K562 (cell line): Measurements from ENCODE around the gene MICAL2. TPM values are rescaled to one million over a fixed set of nuclear protein-coding genes. Genes with fewer than 3 reads are reported as not detected.
A peak's percentile ranks its signal among the peaks of the same experiment; 100 is the strongest.

Experiments used
- CREB1 ChIP-seq, 2 experiments: sonication (generic) in 1 of 2; formaldehyde crosslinking in 1 of 2; IDR thresholded peaks; 2 replicates each; pipeline versions ENCODE4 v1.6.1 to v1.8.0; 2012 to 2022; ENCODE audit warnings: inconsistent platforms in 1 of 2, mild to moderate bottlenecking in 1 of 2, missing genetic modification reagents in 1 of 2, moderate library complexity in 1 of 2
- EP300 ChIP-seq: IDR thresholded peaks from 2 replicates; pipeline ENCODE4 v1.6.1; 2012; ENCODE audit warnings: low read length, improper control_type of control experiment
- JUN ChIP-seq, 2 experiments: sonication (generic) in 1 of 2; formaldehyde crosslinking in 1 of 2; IDR thresholded peaks; 2 replicates each; pipeline versions ENCODE4 v1.6.1 to v1.8.0; 2012 to 2022; ENCODE audit warnings: borderline replicate concordance in 2 of 2, mild to moderate bottlenecking in 2 of 2, improper control_type of control experiment in 1 of 2, low read depth in 1 of 2, low read length in 1 of 2, missing genetic modification reagents in 1 of 2
- JUND ChIP-seq, 2 experiments: IDR thresholded peaks; 2 replicates in 1 of 2; 3 replicates in 1 of 2; pipeline ENCODE4 v1.6.1; 2011; ENCODE audit warnings: borderline replicate concordance in 2 of 2, low read depth in 2 of 2, low read length in 2 of 2, improper control_type of control experiment in 1 of 2, missing biosample characterization in 1 of 2, missing genetic modification characterization in 1 of 2, missing genetic modification reagents in 1 of 2
- L3MBTL2 ChIP-seq: fragments of 450-650 bp; IDR thresholded peaks from 2 replicates; pipeline ENCODE4 v1.6.1; 2016; ENCODE audit warnings: mild to moderate bottlenecking, moderate library complexity
- NCOA1 ChIP-seq: fragments of 450-650 bp; IDR thresholded peaks from 2 replicates; pipeline ENCODE4 v1.6.1; 2016; ENCODE audit warnings: low read depth
- NR1H2 ChIP-seq: sonication (generic); formaldehyde crosslinking; IDR thresholded peaks from 2 replicates; pipeline ENCODE4 v1.4.0; 2020; ENCODE audit warnings: mild to moderate bottlenecking, missing genetic modification reagents
- SETDB1 ChIP-seq: IDR thresholded peaks from one replicate; pipeline ENCODE4 v1.6.1; 2012; ENCODE audit warnings: low read length, control low read depth, inconsistent platforms
- SMARCA4 ChIP-seq: fragments of 450-650 bp; IDR thresholded peaks from 2 replicates; pipeline ENCODE4 v1.6.1; 2016
- SMARCE1 ChIP-seq: fragments of 450-650 bp; IDR thresholded peaks from 2 replicates; pipeline ENCODE4 v1.7.1; 2016; ENCODE audit warnings: mild to moderate bottlenecking
- STAT5A ChIP-seq: IDR thresholded peaks from 2 replicates; pipeline ENCODE4 v1.6.1; 2012; ENCODE audit warnings: low read length, inconsistent platforms, borderline replicate concordance
- TCF3 ChIP-seq: sonication (generic); formaldehyde crosslinking; IDR thresholded peaks from 2 replicates; pipeline ENCODE4 v1.4.0; 2020; ENCODE audit warnings: mild to moderate bottlenecking, missing genetic modification reagents
- TEAD4 ChIP-seq, 2 experiments: sonication (generic) in 1 of 2; formaldehyde crosslinking in 1 of 2; IDR thresholded peaks; 2 replicates each; pipeline versions ENCODE4 v1.6.1 to v1.8.0; 2012 to 2022; ENCODE audit warnings: borderline replicate concordance in 1 of 2, inconsistent platforms in 1 of 2, low read length in 1 of 2, mild to moderate bottlenecking in 1 of 2, missing genetic modification reagents in 1 of 2
- ZFX ChIP-seq: sonication (generic); formaldehyde crosslinking; IDR thresholded peaks from 2 replicates; pipeline ENCODE4 v1.8.0; 2022; ENCODE audit warnings: mild to moderate bottlenecking, missing genetic modification reagents, moderate library complexity
- polyA plus RNA-seq, 8 experiments: library from polyadenylated mRNA; depleted of rRNA in 4 of 8; stranded (reverse) in 5 of 8; unstranded in 3 of 8; fragments of >200 nt; fragmentation: Nextera tagmentation in 2 of 8; fragmentation: Illumina TruSeq in 1 of 8; extraction: Ambion mirVana in 2 of 8; extraction: Trizol in 1 of 8; gene quantifications; 2 replicates each; pipeline versions ENCODE4 v1.2.1 to v1.2.3, GENCODE V29; 2011 to 2014; ENCODE audit warnings: inconsistent platforms in 1 of 8, missing spikeins in 1 of 8
- total RNA-seq, 7 experiments: library from RNA; depleted of rRNA in 6 of 7; stranded (reverse); fragments of >200 nt in 6 of 7; fragmentation: Illumina TruSeq in 2 of 7; extraction: Trizol in 2 of 7; gene quantifications; 2 replicates each; pipeline versions ENCODE4 v1.2.1 to v1.2.3, GENCODE V29; 2011 to 2021; ENCODE audit warnings: low replicate concordance in 1 of 7
- TF ChIP-seq, protein P1 (sequence below): fragments of 450-650 bp; IDR thresholded peaks from 2 replicates; pipeline ENCODE4 v1.7.0; 2016; ENCODE audit warnings: borderline replicate concordance
- TF ChIP-seq, protein P2 (sequence below): fragments of 250-450 bp; sonication (Bioruptor Pico); IDR thresholded peaks from 2 replicates; pipeline ENCODE4 v1.4.0; 2020; ENCODE audit warnings: mild to moderate bottlenecking, moderate library complexity
- TF ChIP-seq, protein P3 (sequence below): fragments of 250-450 bp; sonication (Bioruptor Pico); IDR thresholded peaks from 2 replicates; pipeline ENCODE4 v1.8.0; 2021; ENCODE audit warnings: moderate library complexity, mild to moderate bottlenecking, inconsistent platforms
- TF ChIP-seq, protein P4 (sequence below): fragments of 250-450 bp; sonication (Bioruptor Pico); IDR thresholded peaks from 2 replicates; pipeline ENCODE4 v1.4.0; 2020

Gene MICAL2
- total and polyA plus RNA-seq, 9 of the 15 experiments (the other 6 are each of a cell fraction or from before 2014, with no cell fraction given), result 4.7 to 64.2 (median 33.6) TPM

DNA sequence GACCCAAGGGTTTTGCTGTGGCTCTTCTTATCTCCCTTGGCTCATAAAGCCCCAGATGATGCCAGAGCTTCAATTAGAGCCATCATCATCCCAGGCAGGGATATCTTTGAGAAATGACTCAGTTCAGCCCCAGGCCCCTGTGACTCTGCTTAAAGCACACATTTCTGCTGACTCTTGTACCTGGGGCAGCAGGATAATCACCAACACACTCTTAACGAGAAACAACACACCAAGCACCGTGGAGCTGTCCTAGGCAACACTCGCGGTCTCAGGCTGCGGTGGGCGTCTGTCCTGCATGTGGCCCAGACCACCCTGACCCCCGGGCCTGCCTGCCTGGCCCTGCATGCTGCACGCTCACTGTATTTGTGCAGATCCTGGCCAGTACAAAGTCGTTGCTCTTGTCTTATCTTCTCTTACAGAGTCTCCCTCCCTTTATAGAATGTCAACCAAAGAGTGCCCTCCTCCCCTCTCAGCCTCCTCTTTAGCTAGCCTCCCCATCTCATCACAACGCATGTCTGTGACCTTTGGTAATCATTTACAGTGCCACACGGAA, 152.8 kb downstream of the MICAL2 start (continued):
- TF ChIP-seq STAT5A (peak; percentile 27), NCOA1 (peak; percentile 55; the same call in 1 of the 2 replicates), L3MBTL2 (no peak), SETDB1 (no peak), EP300 (peak; percentile 64; the same call in 1 of the 2 replicates), TCF3 (peak; percentile 77), SMARCE1 (peak; percentile 77; the same call in 1 of the 2 replicates), JUND (IDR thresholded peaks at IDR 0.05; ENCODE audit: borderline replicate concordance, low read depth, low read length) (peak; percentile 62; the same call in 1 of the 2 replicates), JUND (tag; IDR thresholded peaks at IDR 0.05; ENCODE audit: borderline replicate concordance, low read depth, low read length) (peak; percentile 74; the same call in 2 of the 3 replicates), CREB1 (IDR thresholded peaks at IDR 0.05) (peak; percentile 50; the same call in 1 of the 2 replicates), CREB1 (CRISPR knock-in tag; IDR thresholded peaks at IDR 0.05) (no peak), ZFX (CRISPR knock-in tag) (0 out of 2 replicates have a peak, but pooled peaks have one; percentile 29), NR1H2 (CRISPR knock-in tag) (no peak), TEAD4 (IDR thresholded peaks at IDR 0.05; ENCODE audit: low read length) (peak; percentile 37; the same call in 1 of the 2 replicates), TEAD4 (CRISPR knock-in tag; IDR thresholded peaks at IDR 0.05; ENCODE audit: borderline replicate concordance) (no peak), JUN (IDR thresholded peaks at IDR 0.05; ENCODE audit: borderline replicate concordance, low read depth, low read length) (peak; percentile 26; the same call in 1 of the 2 replicates), JUN (CRISPR knock-in tag; IDR thresholded peaks at IDR 0.05; ENCODE audit: borderline replicate concordance) (no peak), SMARCA4 (peak; percentile 84)
- TF ChIP-seq, protein P1, sequence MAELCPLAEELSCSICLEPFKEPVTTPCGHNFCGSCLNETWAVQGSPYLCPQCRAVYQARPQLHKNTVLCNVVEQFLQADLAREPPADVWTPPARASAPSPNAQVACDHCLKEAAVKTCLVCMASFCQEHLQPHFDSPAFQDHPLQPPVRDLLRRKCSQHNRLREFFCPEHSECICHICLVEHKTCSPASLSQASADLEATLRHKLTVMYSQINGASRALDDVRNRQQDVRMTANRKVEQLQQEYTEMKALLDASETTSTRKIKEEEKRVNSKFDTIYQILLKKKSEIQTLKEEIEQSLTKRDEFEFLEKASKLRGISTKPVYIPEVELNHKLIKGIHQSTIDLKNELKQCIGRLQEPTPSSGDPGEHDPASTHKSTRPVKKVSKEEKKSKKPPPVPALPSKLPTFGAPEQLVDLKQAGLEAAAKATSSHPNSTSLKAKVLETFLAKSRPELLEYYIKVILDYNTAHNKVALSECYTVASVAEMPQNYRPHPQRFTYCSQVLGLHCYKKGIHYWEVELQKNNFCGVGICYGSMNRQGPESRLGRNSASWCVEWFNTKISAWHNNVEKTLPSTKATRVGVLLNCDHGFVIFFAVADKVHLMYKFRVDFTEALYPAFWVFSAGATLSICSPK, result no peak
- TF ChIP-seq, protein P2, sequence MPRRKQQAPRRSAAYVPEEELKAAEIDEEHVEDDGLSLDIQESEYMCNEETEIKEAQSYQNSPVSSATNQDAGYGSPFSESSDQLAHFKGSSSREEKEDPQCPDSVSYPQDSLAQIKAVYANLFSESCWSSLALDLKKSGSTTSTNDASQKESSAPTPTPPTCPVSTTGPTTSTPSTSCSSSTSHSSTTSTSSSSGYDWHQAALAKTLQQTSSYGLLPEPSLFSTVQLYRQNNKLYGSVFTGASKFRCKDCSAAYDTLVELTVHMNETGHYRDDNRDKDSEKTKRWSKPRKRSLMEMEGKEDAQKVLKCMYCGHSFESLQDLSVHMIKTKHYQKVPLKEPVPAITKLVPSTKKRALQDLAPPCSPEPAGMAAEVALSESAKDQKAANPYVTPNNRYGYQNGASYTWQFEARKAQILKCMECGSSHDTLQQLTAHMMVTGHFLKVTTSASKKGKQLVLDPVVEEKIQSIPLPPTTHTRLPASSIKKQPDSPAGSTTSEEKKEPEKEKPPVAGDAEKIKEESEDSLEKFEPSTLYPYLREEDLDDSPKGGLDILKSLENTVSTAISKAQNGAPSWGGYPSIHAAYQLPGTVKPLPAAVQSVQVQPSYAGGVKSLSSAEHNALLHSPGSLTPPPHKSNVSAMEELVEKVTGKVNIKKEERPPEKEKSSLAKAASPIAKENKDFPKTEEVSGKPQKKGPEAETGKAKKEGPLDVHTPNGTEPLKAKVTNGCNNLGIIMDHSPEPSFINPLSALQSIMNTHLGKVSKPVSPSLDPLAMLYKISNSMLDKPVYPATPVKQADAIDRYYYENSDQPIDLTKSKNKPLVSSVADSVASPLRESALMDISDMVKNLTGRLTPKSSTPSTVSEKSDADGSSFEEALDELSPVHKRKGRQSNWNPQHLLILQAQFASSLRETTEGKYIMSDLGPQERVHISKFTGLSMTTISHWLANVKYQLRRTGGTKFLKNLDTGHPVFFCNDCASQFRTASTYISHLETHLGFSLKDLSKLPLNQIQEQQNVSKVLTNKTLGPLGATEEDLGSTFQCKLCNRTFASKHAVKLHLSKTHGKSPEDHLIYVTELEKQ (CRISPR knock-in tag), result no peak
- TF ChIP-seq, protein P3, sequence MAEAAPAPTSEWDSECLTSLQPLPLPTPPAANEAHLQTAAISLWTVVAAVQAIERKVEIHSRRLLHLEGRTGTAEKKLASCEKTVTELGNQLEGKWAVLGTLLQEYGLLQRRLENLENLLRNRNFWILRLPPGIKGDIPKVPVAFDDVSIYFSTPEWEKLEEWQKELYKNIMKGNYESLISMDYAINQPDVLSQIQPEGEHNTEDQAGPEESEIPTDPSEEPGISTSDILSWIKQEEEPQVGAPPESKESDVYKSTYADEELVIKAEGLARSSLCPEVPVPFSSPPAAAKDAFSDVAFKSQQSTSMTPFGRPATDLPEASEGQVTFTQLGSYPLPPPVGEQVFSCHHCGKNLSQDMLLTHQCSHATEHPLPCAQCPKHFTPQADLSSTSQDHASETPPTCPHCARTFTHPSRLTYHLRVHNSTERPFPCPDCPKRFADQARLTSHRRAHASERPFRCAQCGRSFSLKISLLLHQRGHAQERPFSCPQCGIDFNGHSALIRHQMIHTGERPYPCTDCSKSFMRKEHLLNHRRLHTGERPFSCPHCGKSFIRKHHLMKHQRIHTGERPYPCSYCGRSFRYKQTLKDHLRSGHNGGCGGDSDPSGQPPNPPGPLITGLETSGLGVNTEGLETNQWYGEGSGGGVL (CRISPR knock-in tag), result no peak
- TF ChIP-seq, protein P4, sequence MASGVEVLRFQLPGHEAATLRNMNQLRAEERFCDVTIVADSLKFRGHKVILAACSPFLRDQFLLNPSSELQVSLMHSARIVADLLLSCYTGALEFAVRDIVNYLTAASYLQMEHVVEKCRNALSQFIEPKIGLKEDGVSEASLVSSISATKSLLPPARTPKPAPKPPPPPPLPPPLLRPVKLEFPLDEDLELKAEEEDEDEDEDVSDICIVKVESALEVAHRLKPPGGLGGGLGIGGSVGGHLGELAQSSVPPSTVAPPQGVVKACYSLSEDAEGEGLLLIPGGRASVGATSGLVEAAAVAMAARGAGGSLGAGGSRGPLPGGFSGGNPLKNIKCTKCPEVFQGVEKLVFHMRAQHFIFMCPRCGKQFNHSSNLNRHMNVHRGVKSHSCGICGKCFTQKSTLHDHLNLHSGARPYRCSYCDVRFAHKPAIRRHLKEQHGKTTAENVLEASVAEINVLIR (CRISPR knock-in tag), result no peak
